ENCODE measurements around the gene WNT7B.

WNT7B gene

GRCh38 chr22:45903355-45904135, 73.4 kb downstream of the WNT7B start:
- DNase-seq: no peak

DNA sequence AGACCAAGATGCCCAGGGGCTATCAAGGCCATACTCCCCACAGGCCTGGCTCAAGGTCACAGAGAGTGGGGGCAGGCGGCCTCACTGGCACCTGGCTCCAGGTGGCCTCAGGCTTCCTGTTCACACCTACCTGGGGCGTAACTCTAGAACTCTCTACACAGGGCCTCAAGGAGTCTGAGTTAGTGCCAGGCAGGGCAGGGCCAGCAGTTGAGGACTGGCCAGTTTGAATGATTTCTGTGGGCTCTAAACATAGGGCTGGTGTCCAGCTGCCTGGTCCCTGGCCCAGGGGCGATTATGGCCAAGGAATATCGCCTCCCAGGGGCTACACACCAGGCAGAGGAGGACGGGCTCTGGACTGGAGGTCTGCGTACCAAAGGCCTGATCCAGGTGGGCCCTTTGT, 79.2 kb downstream of the WNT7B start:
- no peak for DNase-seq

GRCh38 chr22:45896964-45897538, 79.9 kb downstream of the WNT7B start:
- no peak for DNase-seq

GRCh38 chr22:45896153-45896951, 80.6 kb downstream of the WNT7B start:
- DNase-seq: no peak

DNA sequence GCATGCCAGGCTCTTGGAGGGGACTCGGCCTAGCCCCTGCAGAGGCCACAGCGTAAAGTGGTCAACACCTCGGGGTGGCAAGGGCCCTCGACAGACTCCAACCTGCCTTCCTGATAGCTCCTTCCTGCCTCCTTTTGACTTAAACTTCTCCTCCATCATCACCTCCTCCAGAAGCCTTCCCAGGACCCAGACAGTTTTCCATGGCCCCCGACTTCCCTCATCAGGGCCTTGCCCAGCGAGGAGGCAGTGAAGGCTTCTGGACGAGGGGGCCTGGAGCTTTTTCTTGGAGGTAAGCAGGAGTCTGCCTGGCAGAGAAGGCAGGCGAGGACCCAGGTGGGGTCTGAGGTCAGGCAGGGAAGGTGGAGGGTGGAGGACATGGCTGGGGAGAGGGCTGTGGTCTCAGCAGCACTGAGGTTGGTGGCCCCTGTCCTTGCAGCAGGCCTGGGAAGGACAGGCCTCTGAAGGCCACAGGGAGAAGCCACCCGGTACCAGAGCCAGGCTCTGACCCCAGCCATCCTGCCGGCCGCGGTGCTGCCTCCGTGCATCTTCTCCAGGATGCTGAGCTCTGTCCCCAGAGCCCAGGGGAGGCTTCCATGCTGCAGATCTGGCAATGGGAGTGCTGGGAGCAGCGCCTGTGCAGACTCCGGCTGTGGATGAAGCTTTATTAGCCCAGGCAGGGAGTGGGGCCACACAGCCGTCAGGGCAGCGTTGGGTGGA, 81.4 kb downstream of the WNT7B start:
- no peak for DNase-seq

DNA sequence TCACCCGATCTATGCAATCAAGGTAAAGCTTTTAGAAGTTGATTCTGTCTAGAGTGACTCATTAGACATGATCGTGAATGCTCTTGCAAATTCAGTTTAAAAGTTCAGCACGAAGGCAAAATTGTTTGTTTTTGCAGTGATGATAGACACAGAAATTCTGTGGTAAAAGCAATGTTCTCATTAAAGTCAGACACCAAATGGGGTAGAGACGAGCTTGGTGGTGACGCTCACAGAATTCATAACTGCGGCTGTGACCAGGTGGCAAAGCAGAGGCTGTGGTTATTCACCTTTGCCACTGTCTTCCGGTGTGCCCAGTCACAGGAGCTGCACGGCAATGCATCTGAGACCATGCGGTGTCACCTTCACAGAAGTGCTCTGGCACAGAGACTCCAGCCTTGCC, 83.4 kb downstream of the WNT7B start:
- no peak for DNase-seq

- DNase-seq: no peak
Measured at GRCh38 chr22:45892681-45893461, 84.1 kb downstream of the WNT7B start.

DNA sequence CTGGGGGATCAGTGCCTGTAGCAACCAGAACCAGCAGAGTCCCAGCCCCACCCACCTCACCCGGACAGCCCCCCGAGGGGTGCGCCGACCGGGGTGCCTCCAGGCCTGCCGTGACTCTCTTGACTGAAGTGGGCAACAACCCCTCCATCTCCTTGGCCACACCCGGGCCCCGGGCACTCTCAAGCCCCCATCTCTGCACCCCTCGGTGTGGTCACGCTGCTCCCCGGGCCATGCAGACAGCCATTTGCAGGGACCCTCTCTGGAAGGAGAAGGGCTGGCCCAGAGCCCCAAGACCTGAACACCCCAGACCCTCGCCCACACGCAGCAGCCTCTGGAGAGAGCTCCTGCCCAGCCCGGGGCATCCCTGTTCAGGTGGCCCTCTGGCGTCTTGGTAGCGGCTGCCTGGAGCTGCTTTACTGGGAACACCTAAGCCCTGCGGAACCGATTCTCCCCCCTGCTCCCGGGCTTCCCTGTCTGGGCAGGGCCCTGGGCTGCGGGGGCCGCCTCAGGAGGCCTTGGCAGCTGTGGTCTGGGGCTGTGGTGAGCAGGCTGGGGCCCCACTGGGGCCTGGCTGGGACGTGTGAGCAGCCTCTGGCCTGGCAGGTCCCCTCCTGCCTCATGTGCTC, 84.9 kb downstream of the WNT7B start:
- DNase-seq: no peak

DNA sequence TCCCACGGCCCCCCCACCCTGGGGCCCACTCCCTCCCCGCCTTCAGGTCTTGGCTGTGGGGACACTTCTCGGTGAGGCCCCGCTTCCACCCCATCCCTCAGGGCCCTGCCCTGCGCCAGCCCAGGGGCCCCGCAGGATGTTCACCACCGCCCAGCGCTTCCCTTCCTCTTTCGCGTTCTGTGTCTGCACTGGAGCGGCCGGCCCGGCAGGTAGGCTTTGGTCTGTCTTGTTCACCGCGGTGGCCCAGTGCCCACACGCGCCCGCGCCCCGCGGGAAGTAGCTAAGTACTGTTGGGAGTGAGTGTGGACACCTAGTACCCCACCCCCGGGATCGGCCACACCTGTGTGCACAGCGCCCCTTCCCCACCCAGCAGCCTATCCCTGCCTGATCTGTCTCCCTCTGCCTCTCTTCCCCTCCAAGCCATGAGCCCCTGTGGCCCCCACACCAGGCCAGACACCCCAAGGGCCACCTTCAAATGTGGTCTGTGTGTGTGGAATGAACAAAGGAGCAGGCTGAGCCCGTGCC, 85.4 kb downstream of the WNT7B start:
- no peak for DNase-seq

- DNase-seq: no peak
Measured at GRCh38 chr22:45891021-45891421, 85.9 kb downstream of the WNT7B start.

DNA sequence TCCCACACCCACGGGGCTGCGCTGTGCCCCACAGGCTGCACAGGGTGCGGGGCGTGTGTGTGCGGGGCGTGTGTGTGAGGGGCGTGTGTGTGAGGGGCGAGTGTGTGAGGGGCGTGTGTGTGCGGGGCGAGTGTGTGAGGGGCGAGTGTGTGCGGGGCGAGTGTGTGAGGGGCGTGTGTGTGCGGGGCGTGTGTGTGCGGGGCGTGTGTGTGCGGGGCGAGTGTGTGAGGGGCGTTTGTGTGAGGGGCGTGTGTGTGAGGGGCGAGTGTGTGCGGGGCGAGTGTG, 86.7 kb downstream of the WNT7B start:
- no peak for DNase-seq

DNA sequence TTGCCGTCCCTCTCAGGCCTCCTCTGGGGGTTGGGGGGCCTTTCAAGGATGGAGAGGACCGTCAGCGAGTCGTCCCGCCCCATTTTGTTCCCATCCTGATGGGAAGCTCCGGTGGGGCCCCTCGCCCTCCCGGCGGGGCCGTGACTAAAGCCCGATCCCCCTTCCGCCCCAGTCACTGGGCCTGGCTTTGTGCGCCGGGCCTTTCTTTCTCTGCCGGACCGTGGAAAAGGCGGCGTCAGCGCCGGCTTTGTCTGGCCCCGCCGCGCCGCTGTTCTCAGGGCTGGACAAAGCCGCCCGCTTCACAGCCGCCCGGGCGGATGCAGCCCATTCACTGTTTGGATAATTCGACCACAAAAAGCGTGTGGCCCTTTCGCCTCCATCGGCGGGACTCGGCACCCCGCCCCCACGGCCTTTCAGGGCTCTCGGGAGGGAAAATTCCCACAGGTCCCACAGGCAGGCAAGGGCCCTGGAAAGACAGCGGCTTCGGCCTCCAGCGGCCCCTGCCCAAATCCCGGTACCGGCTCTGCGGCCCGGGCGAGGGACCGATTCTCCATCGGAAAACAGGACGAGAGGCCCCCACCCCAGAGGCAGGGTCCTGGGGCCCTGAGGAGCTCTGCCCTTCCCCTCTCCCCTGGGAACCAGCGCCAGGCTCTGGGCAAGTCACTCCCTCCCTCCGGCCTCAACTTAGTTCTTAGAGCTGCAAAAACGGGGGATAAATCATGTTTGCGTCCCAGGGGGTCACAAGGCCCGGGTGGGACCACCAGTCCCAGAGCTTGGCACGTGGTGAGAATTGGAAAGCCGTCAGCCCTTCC, 87.2 kb downstream of the WNT7B start:
- no peak for DNase-seq

- no peak for DNase-seq
Measured at GRCh38 chr22:45889093-45889538, 87.8 kb downstream of the WNT7B start.

DNA sequence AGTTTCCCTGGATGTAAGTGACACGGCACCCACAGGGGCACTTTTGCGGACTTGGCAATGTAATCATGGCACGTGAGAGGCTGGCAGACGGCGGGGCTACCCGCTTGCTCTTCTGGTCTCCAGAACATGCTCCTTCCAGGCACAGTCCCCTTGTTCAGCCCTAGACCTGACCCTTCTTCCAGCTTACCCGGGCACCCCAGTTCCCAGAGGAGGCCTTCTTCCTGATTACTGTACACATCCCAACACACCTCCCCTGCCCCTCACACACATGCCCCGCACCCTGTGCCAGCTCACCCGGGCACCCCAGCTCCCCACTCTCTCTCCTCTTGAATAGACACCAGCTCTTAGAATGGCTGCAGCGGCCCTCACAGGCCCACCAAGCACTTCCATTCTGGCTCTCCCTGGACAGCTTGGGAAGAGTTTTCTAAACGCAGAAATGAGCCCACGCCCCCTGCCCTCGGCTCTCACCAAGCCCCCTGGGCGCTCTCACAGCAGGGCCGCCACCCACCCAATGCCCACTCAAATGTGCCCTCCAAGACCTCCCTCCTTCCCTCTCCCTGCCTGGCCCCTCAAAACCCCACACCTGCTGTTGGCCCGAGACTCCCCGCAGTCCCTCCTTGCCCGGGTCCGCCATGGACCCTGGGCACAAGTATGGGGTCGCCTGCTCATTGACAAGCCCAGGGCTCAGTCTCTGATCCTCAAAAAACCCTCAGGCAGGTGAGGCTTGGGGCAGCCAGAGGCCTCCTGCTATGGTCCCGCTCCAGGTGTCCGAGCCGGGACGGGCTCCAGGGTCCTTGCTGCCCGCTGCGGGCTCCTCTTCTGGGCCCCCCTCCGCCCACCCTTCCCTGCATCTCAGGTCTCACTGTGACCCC, 88.5 kb downstream of the WNT7B start:
- DNase-seq: no peak

DNA sequence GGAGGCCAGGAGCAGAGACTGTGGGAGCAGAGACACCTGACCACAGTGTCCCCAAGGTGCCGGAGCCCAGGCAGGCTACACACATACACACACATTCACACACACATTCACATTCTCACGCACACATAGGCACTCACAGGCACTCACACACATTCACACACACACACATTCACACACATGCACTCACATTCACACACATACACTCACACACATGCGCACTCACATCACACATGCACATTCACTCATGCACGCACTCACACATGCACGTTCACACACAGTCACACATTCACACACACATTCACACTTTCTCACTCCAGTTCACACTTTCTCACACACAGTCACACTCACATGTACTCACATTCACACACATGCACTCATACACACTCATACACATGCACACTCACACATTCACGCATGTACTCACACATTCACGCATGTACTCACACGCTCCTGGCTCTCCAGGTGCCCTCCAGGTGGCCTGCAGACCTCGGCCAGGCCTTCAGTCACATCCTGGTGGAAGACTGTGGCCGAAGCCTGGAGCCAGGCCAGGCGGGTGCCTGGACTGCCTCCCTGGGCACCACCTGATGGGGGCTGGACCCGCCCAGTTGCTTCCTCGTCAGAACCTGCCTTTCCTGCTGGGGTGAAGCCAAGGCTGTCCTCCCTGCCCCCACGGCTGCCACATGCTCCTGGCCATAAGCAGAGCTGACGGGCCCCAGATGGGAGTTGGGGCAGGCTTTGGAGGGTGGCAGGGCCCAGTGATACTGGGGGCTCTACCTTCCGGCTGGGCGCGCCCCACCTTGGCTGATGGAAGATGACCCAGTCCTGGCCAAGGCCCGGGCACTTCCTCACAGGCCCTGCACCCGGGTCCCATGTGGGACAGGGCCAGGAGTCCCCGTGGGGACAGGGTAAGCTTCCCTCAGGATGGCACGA, 89.5 kb downstream of the WNT7B start:
- no peak for DNase-seq

DNA sequence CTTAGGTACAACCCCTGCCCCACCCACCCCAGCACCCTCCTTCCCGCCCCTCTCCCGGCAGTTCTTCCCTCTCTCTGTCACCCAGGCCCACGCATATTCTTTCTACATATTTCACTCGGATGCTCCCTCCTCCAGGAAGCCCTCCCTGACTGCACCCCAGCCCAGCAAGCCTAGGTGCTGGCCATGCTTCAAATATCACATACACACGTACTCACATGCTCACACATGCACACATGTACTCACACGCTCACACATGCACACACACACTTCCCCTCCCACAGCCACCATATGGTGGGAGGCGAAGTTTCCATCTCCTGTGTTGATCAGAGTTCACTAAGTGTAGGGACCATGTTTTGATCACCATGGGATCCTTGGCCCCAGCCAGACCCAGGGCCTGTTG, 90.4 kb downstream of the WNT7B start:
- DNase-seq: no peak

- DNase-seq: no peak
Measured at GRCh38 chr22:45885941-45886395, 91.0 kb downstream of the WNT7B start.

DNA sequence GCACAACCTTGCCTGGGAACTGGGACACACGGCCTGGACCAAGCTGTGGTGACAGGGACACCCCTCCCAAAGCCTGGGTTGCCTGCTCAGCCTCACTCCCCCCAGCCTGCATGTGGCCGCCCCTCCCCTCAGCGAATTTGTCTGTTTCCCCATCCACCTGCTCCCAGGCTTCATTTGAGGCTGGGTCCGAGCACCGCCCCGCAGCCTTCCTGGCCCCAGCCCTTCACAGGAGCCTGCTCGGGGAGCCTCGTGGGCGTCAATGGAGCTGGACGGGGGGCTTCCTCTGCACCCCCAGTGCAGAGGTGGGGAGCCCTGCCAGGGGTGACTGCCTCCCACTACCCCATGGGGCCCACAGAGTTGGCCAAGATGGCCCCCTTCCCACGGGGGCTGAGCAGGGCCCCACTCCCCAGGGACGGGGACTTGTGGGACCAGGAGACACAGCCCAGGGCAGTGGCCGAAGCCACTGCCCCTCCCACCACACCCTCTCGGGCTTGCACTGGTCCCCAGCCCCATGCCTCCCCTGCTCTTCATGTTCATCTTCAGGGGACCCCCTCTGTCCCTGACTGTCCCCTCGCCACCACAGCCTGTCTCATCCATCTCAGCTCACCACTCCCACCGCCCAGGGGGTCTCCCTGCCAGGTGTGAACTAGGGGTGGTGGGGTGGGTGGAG, 91.7 kb downstream of the WNT7B start:
- no peak for DNase-seq

Data from bone marrow (tissue), 2 donors.